HG03039 (cell line): ENCODE measurements around the gene TMEM54.

Experiments used
- ATAC-seq: cut with Tn5 transposase; IDR thresholded peaks from one replicate; pipeline ENCODE4 v1.9.1; 2021; ENCODE audit warnings: mild to moderate bottlenecking, moderate library complexity; ENCODE audit not compliant: unreplicated experiment

TMEM54 gene

DNA sequence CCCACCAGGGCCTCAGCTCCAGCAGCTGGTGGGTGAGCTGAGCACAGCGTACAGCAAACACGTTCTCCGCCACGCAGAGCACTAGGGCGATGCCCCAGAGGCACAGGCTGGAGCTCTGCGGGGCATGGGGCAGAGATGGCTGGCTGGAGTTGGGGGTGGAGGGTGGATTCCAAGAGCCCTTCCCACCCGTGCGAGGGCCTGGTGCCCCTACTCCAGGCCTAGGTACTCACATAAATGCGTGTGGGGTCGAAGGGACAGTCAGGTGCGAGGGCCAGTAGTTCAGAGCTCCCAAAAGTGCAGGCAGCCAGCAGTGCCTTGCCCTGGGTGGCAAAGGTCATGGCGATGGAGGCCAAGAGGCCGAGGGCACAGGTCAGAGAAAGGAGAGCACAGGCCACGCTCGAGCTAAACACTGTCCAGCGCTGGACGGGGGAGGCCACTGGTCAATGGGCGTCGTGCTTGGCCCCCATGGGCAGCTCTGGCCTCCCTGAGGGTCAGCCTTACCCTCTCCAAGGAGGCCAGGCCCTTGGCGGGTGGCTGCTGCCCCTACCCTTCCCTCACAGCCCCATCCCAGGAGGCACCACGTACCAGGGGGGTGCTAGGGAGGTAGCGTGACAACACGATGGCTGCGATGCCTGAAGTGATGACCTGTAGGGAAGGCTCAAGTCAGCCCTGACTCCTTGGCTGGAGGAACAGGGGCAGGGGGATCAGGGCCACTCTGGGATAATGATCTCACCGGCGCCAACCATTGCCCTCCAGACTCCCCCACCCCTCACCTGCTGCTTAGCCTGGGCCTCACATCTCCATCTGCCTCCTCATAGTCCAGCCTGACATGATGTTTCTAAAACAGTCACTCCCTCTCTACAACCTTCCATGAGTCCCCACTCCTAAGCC is 5.6 kb downstream of the TMEM54 start:
- no peak for ATAC-seq

DNA sequence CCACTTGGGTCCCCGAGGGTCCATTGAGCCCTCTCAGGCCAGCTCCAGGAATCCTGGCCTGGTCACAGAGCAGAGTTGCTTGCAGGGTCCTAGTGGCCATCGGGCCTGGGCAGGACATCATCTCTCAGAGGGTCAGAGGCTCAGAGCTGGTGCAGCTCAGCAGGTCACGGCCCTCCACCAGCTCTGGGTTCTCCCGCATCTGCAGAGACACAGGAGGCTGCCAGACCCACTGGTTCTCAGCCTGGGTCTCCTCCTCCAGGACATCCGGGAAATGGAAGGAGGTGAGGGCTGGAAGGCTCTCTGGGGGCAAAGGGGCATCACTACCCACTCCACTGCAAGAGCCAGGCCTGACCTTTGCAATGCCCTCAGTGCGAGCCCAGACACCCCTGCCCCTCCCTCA is 6.5 kb downstream of the TMEM54 start:
- no peak for ATAC-seq

DNA sequence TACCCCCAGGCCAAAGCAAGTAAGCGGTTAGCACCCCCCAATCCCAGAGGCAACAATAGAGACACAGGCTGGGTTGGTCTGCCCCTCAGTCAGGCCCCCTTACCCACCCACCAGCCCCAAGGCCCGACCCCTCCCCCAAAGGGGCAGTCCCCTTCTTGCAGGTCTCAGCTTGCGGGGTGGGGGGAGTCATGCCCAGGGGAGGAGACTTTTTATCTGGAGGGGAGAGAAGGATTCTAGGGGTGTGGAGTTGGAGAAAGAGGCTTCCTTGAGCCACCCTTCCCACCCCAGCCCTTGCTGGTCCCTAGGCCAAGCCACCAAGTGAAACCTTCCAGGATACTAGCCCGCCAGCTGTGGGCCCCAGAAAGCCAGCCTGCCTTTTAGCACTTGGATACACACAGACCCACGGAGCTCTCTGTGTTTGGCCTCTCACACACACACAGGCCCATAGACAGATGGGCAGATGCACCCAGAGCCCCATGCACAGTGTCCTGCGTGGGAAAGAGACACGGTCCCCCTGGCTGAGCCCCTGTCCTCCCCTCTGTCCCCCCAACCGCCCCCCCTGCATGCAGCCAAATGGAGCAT is 7.1 kb downstream of the TMEM54 start:
- ATAC-seq: no peak

DNA sequence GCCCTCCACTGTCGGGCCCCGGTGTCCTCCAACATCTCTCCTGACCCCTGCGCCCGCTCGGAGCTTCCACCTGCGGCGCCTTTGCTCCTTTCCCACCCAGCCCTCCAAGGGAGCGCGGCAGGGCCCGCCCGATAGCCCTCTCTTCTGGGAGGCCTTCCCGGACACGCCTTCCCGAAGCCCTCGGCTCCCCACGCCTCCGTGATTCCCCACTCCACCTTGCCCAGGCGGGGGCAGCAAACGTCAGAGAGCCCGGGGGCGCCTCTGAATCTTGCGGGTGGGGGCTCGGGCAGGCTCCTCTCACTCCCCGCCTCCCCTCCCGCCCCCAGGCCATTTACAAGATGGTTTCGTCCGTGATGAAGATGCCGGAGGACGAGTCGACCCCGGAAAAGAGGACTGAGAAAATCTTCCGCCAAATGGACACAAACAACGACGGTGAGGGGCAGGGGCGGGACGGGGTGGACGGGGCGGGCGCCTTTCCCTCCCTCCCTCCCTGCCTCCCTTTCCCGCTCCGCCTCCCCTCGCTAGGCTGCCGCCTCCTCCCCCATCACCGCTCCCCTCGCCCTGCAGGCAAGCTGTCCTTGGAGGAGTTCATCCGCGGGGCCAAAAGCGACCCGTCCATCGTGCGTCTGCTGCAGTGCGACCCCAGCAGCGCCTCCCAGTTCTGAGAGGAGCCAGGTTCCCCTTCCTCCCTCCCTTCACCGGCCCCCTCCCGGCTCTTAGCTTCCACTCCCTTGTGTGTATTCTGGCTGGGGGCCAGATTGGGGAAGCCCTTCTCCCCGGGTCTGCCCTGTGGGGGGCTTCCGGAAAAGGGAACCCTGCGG is 7.8 kb downstream of the TMEM54 start:
- ATAC-seq: no peak

DNA sequence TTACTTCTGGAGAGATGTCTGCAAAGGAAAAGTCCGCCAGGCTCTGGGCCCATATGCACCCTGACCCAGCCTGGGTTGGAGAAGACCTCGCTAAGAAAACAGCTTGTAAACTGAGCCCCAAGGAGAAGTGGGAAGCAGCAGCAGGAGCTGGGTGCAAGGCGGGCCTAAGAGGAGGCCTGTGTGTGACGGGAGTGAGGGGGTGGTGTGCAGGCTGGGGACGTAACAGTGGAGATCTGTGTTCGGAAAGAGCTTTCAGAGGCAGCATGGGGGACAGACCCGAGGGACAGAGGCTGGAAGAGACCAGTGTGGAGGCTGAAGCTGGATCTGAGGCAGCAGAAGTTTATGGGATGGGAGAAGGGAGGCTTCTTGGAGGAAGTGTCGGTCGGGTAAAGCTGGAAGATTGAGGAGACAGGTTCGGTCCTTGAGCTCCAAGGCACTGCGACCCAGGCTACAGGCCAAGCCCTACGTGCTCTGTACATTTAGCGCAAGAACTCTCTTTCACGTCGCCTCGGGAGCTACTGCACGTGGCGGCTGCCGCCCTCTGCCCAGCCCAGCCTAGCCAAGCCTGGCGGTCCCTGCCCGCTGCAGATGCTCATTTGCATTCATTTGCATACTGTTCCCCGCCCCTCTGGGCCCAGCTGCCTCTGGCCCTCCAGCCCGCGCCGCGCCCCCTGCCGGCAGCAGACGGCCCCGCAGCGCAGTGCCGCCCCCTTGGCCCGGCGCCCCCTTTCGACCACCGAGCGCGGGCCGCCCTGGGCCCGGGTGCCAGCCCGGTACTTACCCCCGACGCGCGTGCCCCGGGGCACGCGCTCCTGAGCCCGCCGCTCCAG is 8.6 kb downstream of the TMEM54 start:
- no peak for ATAC-seq

DNA sequence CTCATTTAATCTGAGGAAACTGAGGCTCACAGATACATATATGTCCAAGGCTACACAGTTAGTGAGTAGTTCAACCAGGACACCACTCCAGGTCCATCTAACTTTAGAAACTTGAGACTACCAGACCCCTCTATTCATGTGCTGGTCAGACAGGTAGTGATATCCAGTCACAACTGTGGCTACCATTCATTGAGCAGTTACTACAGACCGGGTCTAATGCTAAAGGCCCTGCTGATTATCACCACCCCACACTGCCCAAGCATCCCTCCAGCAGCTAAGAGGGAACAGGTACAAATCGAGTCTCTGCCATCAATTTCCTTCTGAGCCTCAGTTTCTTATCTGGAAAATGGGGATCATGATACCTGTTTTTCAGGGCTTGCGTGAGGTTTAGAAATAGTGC is 9.6 kb downstream of the TMEM54 start:
- ATAC-seq: no peak

DNA sequence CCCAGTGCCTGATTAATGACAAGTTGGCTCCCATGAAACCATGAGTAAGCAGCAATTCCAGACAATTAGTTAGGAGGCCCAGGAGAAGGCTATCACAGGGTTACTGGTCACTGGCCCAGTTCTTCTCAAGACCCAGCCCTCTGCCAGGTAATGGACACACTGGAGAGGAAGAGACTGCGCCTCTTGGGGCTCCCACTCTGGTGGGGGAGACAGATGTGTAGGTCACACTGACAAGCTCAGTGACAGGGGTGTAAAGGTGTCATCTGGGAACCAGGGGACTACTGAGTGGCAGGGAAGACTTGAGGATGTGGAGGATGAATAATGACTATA is 10.0 kb downstream of the TMEM54 start:
- ATAC-seq: no peak

DNA sequence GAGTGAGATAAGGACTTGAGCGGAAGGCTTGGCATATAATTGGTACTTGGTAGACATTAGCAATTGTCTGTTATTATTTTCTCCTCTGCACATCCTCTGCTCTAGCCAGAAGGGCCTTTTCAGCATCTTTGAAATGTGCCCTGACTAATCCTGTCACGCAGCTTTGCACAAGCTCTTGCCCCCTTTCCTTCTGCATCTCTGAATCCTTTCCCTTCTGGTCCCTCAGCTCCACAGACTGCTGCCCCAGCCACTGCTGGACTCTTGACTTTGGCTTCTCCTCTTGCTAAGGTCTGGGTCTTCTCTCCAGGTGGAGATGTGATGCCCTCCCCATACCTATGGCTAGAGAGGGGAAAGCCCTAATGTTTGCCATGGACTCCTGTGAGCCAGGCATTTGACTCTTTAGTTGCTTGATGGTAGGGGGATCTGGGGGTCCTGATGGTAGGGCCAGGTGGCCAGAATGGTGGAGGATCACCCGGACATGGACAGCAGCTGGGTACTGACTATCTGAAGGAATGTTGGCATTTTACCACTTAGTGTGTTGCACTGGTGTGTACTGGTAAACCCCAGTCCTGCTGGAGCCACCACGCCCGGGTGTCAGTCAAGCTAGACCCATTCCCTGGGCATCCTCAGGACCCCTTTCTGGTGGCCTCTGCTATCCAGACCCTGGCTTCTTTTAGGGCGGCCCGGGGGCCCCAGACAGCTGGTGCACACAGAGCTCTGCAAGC is 10.5 kb downstream of the TMEM54 start:
- ATAC-seq: no peak

DNA sequence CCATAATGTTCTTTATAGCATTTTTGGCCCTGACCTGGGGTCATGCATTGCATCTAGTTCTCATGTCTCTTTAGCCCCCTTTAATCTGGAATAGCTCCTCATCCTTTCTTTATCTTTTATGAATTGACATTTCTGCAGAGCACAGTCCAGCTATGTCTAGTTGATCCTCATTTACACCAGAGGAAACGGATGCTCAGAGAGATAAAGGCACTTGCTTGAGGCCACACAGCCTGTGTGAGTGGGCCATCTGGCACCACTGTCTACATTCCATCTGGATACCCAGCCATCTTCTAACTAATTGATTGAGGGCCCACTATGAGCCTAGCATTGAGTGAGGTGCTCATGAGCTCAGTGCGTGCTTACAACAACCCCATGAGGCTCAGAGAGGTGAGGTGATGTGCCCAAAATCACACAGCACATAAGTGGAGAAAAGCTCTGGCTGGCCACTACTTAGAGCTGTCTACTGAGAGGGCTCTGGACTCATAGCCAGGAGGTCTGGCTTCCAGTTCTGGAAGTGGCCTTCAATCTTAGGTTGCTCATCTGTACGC is 11.4 kb downstream of the TMEM54 start:
- ATAC-seq: no peak

DNA sequence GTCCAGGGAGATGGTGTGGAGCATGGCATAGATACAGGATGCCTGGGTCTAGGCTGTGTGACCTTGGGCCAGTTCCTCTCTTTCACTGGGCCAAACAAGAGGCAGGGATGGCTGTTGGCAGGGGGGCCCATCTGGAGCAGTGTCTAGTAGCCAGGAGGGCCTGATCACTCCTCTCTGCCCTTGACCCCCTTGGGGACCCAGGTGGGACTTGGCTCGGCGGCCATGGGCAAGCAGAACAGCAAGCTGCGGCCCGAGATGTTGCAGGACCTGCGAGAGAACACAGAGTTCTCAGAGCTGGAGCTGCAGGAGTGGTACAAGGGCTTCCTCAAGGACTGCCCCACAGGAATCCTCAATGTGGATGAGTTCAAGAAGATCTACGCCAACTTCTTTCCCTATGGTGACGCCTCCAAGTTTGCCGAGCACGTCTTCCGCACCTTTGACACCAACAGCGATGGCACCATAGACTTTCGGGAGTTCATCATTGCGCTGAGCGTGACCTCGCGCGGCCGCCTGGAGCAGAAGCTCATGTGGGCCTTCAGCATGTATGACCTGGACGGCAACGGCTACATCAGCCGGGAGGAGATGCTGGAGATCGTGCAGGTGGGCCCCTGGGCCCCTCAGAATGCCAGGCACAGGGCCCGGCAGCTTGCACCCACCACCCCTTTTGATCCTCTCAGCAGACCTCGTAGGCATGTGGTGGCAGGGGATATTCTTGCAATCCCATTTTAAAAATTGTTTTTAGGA is 12.3 kb downstream of the TMEM54 start:
- no peak for ATAC-seq

DNA sequence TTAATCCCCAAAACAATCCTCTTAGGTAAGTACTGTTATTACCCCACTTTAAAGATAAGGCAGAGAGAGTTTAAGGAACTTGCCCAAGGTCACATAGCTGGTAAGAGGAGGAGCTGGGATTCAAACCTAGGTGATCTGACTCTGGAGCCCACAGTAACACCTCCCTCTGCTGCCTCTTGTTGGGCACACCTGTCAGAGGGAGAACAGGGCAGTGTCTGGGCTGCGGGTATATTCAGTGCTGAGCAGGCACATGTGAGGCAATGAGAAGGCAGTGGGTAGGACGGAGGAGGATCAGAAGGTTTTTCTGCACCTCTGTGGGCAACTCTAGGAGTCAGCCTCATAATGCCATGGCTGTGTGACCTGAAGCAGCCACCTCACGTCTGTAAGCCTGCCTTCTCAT is 13.1 kb downstream of the TMEM54 start:
- ATAC-seq: no peak

DNA sequence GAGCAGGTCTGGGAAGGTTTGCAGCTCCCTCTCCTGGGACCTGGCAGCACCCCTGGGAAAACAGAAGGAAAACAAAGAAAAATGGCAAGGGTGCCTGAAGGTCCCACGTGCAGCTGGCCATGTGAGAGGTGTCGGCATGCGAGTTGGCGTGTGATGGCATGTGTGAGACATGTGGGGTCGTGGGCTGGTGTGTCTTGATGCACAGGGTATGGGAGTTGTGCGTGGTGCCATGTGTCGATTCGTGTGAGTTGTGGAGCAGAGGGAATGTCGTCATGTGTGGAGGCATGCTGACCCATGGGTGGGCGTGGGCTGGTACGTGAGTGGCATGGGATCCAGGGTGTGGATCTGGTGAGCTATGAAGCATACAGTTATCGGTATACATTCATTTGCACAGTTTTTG is 13.6 kb downstream of the TMEM54 start:
- no peak for ATAC-seq

DNA sequence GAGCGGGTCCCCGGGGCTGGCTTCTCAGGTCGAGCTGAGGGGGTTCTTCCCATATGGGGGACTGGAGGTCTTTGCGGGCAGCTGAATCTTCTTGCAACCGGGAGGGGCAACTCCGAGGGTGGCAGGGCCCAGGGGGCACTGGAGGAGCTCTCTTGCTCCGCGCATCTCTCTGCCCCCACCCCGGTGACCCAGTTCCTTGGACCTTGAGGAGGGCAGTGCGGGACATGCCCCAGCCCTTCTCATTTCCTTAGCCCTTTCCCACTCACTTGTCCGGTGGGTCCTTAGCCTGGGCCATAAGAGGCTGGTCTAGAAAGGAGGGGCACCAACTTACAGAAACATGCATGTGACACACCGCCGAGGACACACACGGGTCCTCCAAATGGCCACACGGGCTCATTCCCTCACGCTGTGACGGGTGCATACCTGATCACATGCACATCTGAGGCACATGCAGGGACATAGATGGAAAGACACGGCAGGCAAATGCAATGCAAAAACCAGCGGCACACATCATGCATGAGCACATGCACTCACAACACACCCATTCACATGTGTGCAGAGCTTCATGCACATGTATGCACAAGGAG is 14.3 kb downstream of the TMEM54 start:
- ATAC-seq: no peak

DNA sequence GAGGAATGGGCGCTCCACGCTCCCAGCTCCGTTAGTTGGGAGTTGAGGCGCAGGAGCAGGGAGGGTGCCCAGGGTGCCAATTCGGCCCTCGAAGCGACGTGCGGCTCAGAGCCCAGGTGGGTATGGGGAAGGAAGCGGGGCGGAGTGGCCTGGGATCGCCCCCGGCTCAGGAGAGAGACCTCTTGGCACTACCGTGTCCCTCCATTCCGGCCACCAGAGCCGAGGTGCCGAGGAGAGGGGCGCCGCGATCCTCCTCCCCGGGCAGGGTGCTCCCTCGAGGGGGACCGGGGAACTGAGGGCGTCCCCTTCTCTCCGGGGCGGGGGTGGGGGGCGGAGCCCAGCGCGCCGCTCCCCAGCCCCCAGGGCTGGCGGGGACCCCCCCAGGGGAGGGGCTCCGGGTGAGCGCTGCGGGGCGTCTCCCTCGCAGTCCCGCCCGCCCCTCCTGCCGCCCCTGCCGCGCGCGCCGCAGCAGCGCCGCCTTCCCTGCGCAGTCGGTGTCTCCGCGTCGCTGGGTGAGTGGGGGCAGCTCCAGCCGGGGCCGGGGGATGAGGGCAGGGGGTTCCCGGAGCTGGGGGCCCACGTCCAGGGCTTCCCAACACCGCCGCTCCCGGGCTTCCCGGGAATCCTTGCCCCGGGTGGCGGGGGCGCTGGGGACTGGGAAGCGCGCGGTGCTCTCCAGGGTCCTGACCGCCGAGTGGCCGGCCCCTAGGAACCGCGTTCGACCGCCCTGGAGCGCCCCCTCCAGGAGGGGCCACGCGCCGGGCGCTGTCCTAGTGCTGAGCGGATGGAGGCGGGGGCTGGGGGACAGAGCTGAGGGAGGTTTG is 15.0 kb downstream of the TMEM54 start, which contains the start of gene HPCA:
Gene HPCA (plus strand): TSS at position 488 of the 824 bp plus-strand sequence. CDS start 2,408 bp downstream, outside the sequence.
- ATAC-seq: no peak

DNA sequence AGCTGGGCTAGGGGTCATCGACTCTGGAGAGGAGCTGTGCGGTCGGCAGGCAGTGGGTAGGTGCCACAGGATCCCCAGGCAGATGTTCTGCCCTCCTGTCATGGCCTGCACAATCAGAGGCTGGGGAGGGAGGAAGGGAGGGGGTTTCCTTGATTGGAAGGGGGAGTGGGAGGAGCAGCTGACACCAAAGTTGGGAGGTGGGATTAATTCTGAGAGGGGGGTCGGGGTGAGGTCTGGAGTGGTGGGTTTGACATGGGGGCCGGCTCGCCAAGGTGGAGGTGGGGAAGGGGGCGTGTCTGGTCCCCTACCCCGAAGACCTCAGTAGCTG is 15.5 kb downstream of the TMEM54 start:
- no peak for ATAC-seq

DNA sequence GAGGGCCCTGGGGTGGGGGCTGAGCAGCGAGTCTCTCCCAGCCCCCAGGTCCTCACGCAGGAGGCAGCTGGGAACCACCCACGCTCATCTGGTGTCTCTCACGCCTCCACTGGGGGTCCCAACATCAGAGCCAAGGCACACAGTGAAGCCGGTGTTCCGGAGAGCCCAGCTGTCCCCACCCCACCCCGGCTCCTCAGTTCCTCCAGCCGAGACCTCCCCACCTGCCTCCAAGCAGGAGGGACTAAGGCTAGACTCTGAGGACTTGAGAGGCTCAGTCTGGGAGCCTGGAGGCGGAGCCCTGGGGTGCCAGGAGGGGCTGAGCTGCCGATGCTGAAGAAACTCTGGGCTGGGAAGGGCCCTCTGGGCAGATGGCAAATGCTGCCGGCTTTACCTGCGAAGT is 16.5 kb downstream of the TMEM54 start:
- ATAC-seq: no peak

DNA sequence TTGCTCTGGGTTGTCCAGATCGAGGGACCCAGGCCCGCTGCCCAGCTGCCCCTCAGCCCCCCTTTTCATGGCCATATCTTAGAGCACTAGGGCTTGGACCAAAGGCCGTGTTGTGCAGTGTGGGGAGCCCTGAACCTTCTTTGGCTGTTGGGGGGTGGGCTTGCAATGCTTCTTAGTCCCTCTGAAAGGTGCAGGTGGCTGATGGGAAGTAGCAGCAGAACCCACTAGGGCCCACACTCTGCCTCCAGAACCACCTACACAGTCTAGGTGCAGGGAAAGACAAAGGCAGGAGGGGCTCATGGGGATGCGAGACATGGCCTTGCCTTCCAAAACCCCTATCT is 17.2 kb downstream of the TMEM54 start:
- no peak for ATAC-seq

DNA sequence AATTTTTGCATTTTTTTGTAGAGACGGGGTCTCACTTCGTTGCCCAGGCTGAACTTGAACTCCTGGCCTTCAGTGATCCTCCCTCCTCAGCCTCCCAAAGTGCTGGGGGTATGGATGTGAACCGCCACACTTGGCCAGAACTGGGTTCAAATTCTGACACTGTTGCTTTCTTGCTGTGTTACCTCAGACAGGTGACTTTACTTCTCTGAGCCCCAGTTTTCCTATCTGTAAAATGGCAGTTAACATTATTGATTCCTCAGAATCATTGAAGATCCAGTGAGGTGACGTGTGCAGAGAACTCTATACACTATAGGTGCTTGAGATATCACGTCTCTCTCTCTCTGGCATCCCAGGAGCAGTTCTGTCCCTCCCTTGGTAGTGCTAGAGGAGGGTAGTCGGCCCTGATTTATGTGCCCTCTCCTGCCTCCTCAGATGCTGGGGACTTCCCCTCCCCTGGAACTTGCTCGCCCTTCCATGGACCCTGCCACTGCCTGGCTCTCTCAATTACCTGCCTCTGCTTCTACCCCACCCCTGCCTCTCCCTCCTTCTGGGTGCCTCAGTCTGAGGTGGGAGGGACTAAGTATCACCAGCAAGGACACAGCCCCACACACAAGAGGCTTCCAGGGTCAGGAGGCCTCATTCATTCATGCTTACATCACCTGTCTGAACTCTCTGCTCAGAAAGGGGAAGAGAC is 17.7 kb downstream of the TMEM54 start:
- no peak for ATAC-seq
